ENCODE results near the gene PDE2A. TPM values are rescaled to one million over a fixed set of nuclear protein-coding genes. Genes with fewer than 3 reads are reported as not detected.

Gene PDE2A
- total RNA-seq, 3 donors from 2014 or later, result 23.7 to 85.9 (median 67.0) TPM

GRCh38 chr11:72639502-72640375, 34.5 kb downstream of the PDE2A start:
- no peaks in the 10 kb centered on the region for H3K4me1 ChIP-seq

GRCh38 chr11:72637926-72638325, 36.3 kb downstream of the PDE2A start:
- Histone ChIP-seq H3K4me1 (no peaks in the 10 kb centered on the region), H3K27me3 (peaks cover 0 to 24% of the 10 kb centered on the region in 2 donors), H3K36me3 (no peaks in the 10 kb centered on the region), H3K9me3 (no peaks in the 10 kb centered on the region), H3K27ac (peak overlapping the region in 1 of 2 donors; percentile 66), H3K4me3 (peak overlapping the region in 1 of 3 donors; percentile 7)
- intact Hi-C loops (cut with DNase I; ENCODE audit: low total_unique reads), result no loop called here
- TF ChIP-seq POLR2AphosphoS5 (IDR thresholded peaks at IDR 0.05), result no peak
- no peak for TF ChIP-seq CTCF (IDR thresholded peaks at IDR 0.05)
- no peak for TF ChIP-seq POLR2A (IDR thresholded peaks at IDR 0.05)
- no peak for DNase-seq (ENCODE audit: low spot score in 2 of 2)

More at GRCh38 chr11:72639502-72640375, 34.5 kb downstream of the PDE2A start:
- H3K27me3 ChIP-seq, result peaks cover 0 to 24% of the 10 kb centered on the region in 2 donors
- intact Hi-C loops (cut with DNase I; ENCODE audit: low total_unique reads), result no loop called here
- peak overlapping the region; percentile 57 to 88 (median 60) for H3K4me3 ChIP-seq
- H3K27ac ChIP-seq, result peak overlapping the region; percentile 8 to 57
- H3K36me3 ChIP-seq, result no peaks in the 10 kb centered on the region
- H3K9me3 ChIP-seq, result no peaks in the 10 kb centered on the region
- peak in 2 of 3 donors; percentile 19 to 35 for TF ChIP-seq POLR2AphosphoS5 (IDR thresholded peaks at IDR 0.05)
- no peak for TF ChIP-seq POLR2A (IDR thresholded peaks at IDR 0.05)
- no peak for TF ChIP-seq CTCF (IDR thresholded peaks at IDR 0.05)
- no peak for DNase-seq (ENCODE audit: low spot score in 2 of 2)

- no peaks in the 10 kb centered on the region for H3K9me3 ChIP-seq
- H3K36me3 ChIP-seq, result no peaks in the 10 kb centered on the region
- H3K4me3 ChIP-seq, result no peak overlapping the region
- intact Hi-C loops (cut with DNase I; ENCODE audit: low total_unique reads), result no loop called here
- no peaks in the 10 kb centered on the region for H3K4me1 ChIP-seq
- no peak for DNase-seq (ENCODE audit: low spot score in 2 of 2)
- H3K27me3 ChIP-seq, result peaks cover 0 to 24% of the 10 kb centered on the region in 2 donors
- TF ChIP-seq POLR2AphosphoS5 (IDR thresholded peaks at IDR 0.05) (no peak), CTCF (IDR thresholded peaks at IDR 0.05) (no peak), POLR2A (IDR thresholded peaks at IDR 0.05) (no peak)
- H3K27ac ChIP-seq, result peak overlapping the region in 1 of 2 donors; percentile 66
Measured at GRCh38 chr11:72637198-72637597, 37.0 kb downstream of the PDE2A start.

GRCh38 chr11:72636376-72636775, 37.8 kb downstream of the PDE2A start:
- intact Hi-C loops (cut with DNase I; ENCODE audit: low total_unique reads), result no loop called here
- Histone ChIP-seq H3K36me3 (no peaks in the 10 kb centered on the region), H3K4me1 (no peaks in the 10 kb centered on the region), H3K27ac (peak overlapping the region in 1 of 2 donors; percentile 66), H3K9me3 (no peaks in the 10 kb centered on the region), H3K4me3 (peak overlapping the region in 1 of 3 donors; percentile 15), H3K27me3 (peaks cover 0 to 24% of the 10 kb centered on the region in 2 donors)
- TF ChIP-seq CTCF (IDR thresholded peaks at IDR 0.05) (no peak), POLR2AphosphoS5 (IDR thresholded peaks at IDR 0.05) (no peak), POLR2A (IDR thresholded peaks at IDR 0.05) (no peak)
- DNase-seq (ENCODE audit: low spot score in 2 of 2), result no peak

GRCh38 chr11:72635933-72636332, 38.3 kb downstream of the PDE2A start:
- no peak for TF ChIP-seq POLR2AphosphoS5 (IDR thresholded peaks at IDR 0.05)
- TF ChIP-seq POLR2A (IDR thresholded peaks at IDR 0.05), result no peak
- TF ChIP-seq CTCF (IDR thresholded peaks at IDR 0.05), result no peak
- intact Hi-C loops (cut with DNase I; ENCODE audit: low total_unique reads), result no loop called here
- Histone ChIP-seq H3K4me3 (no peak overlapping the region), H3K36me3 (no peaks in the 10 kb centered on the region), H3K4me1 (no peaks in the 10 kb centered on the region), H3K27ac (peak overlapping the region in 1 of 2 donors; percentile 68), H3K27me3 (peaks cover 0 to 19% of the 10 kb centered on the region in 2 donors), H3K9me3 (no peaks in the 10 kb centered on the region)
- DNase-seq (ENCODE audit: low spot score in 2 of 2), result no peak

Measured in breast epithelium (tissue), 4 donors.